HCT116 (cell line): ENCODE measurements around the gene CDK5R1. TPM values are rescaled to one million over a fixed set of nuclear protein-coding genes. Genes with fewer than 3 reads are reported as not detected.

Experiments used
- ATAC-seq: fragments of 200-7000 bp; cut with Tn5 transposase; 2 replicates; pipeline ENCODE4 v1.9.1; 2020; ENCODE audit warnings: mild to moderate bottlenecking, moderate library complexity
- BruUV-seq: library from RNA; stranded (reverse); fragments of 400-500 nt; replicated peaks from 2 replicates; lab custom pipeline; 2021; lab: Mats Ljungman, UMichigan
- CTCF ChIA-PET: fragments of 300-600 bp; sonication (Branson Sonifier 250); formaldehyde crosslinking; loops from one replicate; lab custom pipeline; 2021; ENCODE audit warnings: antibody characterized with exemption; lab: Charles Lee
- POLR2A ChIA-PET: fragments of 300-600, 350-600 bp; sonication (Branson Sonifier 250); formaldehyde crosslinking; loops from one replicate; lab custom pipeline; 2021; ENCODE audit warnings: antibody characterized with exemption; lab: Charles Lee
- RAD21 ChIA-PET, 2 experiments: fragments of 300-600 bp; sonication (Branson Sonifier 250); formaldehyde crosslinking; loops; one replicate each; lab custom pipeline; 2023; ENCODE audit warnings: low total read pairs in 2 of 2; ENCODE audit not compliant: uncharacterized antibody in 2 of 2, unreplicated experiment in 2 of 2, low non-redundant PET in 1 of 2; lab: Charles Lee
- DNase-seq: peaks from one replicate; pipeline ENCODE4 v3.0.0-alpha.2; 2010; ENCODE audit warnings: low read depth, low spot score
- H2AFZ ChIP-seq: fragments of 200-600 bp; shearing (Covaris generic), sonication (generic); 2 replicates; pipeline ENCODE4 v1.6.1; 2017; ENCODE audit warnings: low read depth, mixed run types, mixed read lengths, antibody characterized with exemption, low read length; ENCODE audit not compliant: poor library complexity, severe bottlenecking
- H3K27ac ChIP-seq: 2 replicates; pipeline ENCODE4 v1.5.1; 2012; ENCODE audit warnings: low read depth, low read length
- H3K27me3 ChIP-seq: fragments of 200-600 bp; sonication (generic); 2 replicates; pipeline ENCODE4 v1.6.1; 2016; ENCODE audit warnings: mixed run types, low read length, mixed read lengths; ENCODE audit not compliant: insufficient read depth
- H3K36me3 ChIP-seq, 2 experiments: fragments of 200-500 bp in 1 of 2; fragments of 200-600 bp in 1 of 2; sonication (Bioruptor generic) in 1 of 2; sonication (generic) in 1 of 2; 2 replicates each; pipeline versions ENCODE4 v1.5.1 to v1.6.1; 2014 to 2016; ENCODE audit warnings: low read length in 2 of 2, inconsistent platforms in 1 of 2, mixed read lengths in 1 of 2, mixed run types in 1 of 2; ENCODE audit not compliant: insufficient read depth in 2 of 2, control insufficient read depth in 1 of 2
- H3K4me1 ChIP-seq, 2 experiments: fragments of 200-600 bp in 1 of 2; sonication (generic) in 1 of 2; 2 replicates each; pipeline versions ENCODE4 v1.5.1 to v1.6.1; 2012 to 2017; ENCODE audit warnings: low read length in 2 of 2, inconsistent platforms in 1 of 2, mild to moderate bottlenecking in 1 of 2, mixed read lengths in 1 of 2, mixed run types in 1 of 2, moderate library complexity in 1 of 2; ENCODE audit not compliant: insufficient read depth in 2 of 2, control insufficient read depth in 1 of 2
- H3K4me2 ChIP-seq: fragments of 200-600 bp; sonication (generic); 2 replicates; pipeline ENCODE4 v1.6.1; 2017; ENCODE audit warnings: mixed run types, low read length, mixed read lengths
- H3K4me3 ChIP-seq, 2 experiments: fragments of 200-600 bp in 1 of 2; sonication (generic) in 1 of 2; replicated peaks in 1 of 2; 2 replicates each; pipeline ENCODE4 v1.5.1; 2011 to 2016; ENCODE audit warnings: low read length in 2 of 2, control low read depth in 1 of 2, low read depth in 1 of 2, mild to moderate bottlenecking in 1 of 2, mixed read lengths in 1 of 2, mixed run types in 1 of 2
- H3K79me2 ChIP-seq: fragments of 200-600 bp; sonication (generic); 2 replicates; pipeline ENCODE4 v1.6.1; 2017; ENCODE audit warnings: mild to moderate bottlenecking, mixed run types, low read length, moderate library complexity, mixed read lengths; ENCODE audit not compliant: insufficient read depth
- H3K9ac ChIP-seq: fragments of 200-600 bp; sonication (generic); 2 replicates; pipeline ENCODE4 v1.6.1; 2016; ENCODE audit warnings: low read length, mixed read lengths
- H3K9me2 ChIP-seq: fragments of 200-600 bp; sonication (generic), shearing (Covaris generic); 2 replicates; pipeline ENCODE4 v1.6.1; 2017; ENCODE audit warnings: mixed run types, mild to moderate bottlenecking, moderate library complexity; ENCODE audit not compliant: insufficient read depth
- H3K9me3 ChIP-seq, 2 experiments: fragments of 200-500 bp in 1 of 2; fragments of 200-600 bp in 1 of 2; sonication (Bioruptor generic) in 1 of 2; sonication (generic) in 1 of 2; 2 replicates each; pipeline ENCODE4 v1.6.1; 2014 to 2017; ENCODE audit warnings: low read length in 2 of 2, mixed read lengths in 2 of 2, inconsistent platforms in 1 of 2, low read depth in 1 of 2, mild to moderate bottlenecking in 1 of 2, mixed run types in 1 of 2, moderate library complexity in 1 of 2; ENCODE audit not compliant: control insufficient read depth in 1 of 2, insufficient read depth in 1 of 2
- H4K20me1 ChIP-seq: fragments of 200-600 bp; sonication (generic), shearing (Covaris generic); 2 replicates; pipeline ENCODE4 v1.6.1; 2017; ENCODE audit warnings: mixed run types, mild to moderate bottlenecking, moderate library complexity; ENCODE audit not compliant: insufficient read depth
- CTCF ChIP-seq, 3 experiments: fragments of 200-600 bp in 1 of 3; sonication (generic) in 1 of 3; IDR thresholded peaks in 2 of 3; conservative IDR thresholded peaks in 1 of 3; 2 replicates each; pipeline ENCODE4 v1.5.1; 2012 to 2017; ENCODE audit warnings: low read depth in 2 of 3, low read length in 2 of 3, antibody characterized with exemption in 1 of 3, borderline replicate concordance in 1 of 3, control low read depth in 1 of 3, mild to moderate bottlenecking in 1 of 3, mixed read lengths in 1 of 3, mixed run types in 1 of 3, moderate library complexity in 1 of 3; ENCODE audit not compliant: insufficient read depth in 1 of 3
- EGR1 ChIP-seq: IDR thresholded peaks from 2 replicates; pipeline ENCODE4 v1.6.1; 2012; ENCODE audit warnings: low read depth
- MAX ChIP-seq: IDR thresholded peaks from 2 replicates; pipeline ENCODE4 v1.6.1; 2012
- POLR2A ChIP-seq: IDR thresholded peaks from 2 replicates; pipeline ENCODE4 v1.7.0; 2011; ENCODE audit warnings: borderline replicate concordance; ENCODE audit not compliant: insufficient read depth, insufficient read length; ENCODE audit errors: extremely low read depth
- REST ChIP-seq: IDR thresholded peaks from 2 replicates; pipeline ENCODE4 v1.6.1; 2012; ENCODE audit warnings: low read depth
- SIN3A ChIP-seq: IDR thresholded peaks from 2 replicates; pipeline ENCODE4 v1.6.1; 2012; ENCODE audit warnings: low read depth
- intact Hi-C: fragments of 100-400 bp; cut with micrococcal nuclease; formaldehyde crosslinking; loops from 2 replicates; pipeline ENCODE4 v1.10.0; 2022
- total RNA-seq: library from RNA; stranded (reverse); gene quantifications from one replicate; pipeline ENCODE4 v1.2.1, GENCODE V29; 2021; ENCODE audit not compliant: unreplicated experiment

Gene CDK5R1
- total RNA-seq, 1 experiment from 2014 or later = 5.4 TPM

GRCh38 chr17:32445971-32446370 lies 40.8 kb upstream of the CDK5R1 start (continued):
- TF ChIP-seq REST = no peak
- no peak for TF ChIP-seq POLR2A
- no peak for TF ChIP-seq MAX
- TF ChIP-seq, all 23 proteins: peak for 0

- no peak overlapping the region for H3K4me2 ChIP-seq
- H3K9ac ChIP-seq = no peak overlapping the region
- CTCF ChIA-PET = interaction anchor here (3.9 kb wide), 1 partner anchor 15 kb away, joined by 30 read pairs; no protein-coding TSS in a partner anchor
- peaks cover 11% of the 10 kb centered on the region; the same call in 1 of the 2 replicates for H4K20me1 ChIP-seq
- H3K4me1 ChIP-seq = peaks cover 11 to 22% of the 10 kb centered on the region in 2 experiments; a peak in 3 of 4 replicates
- H3K4me3 ChIP-seq = no peak overlapping the region
- no peaks in the 10 kb centered on the region for H3K9me3 ChIP-seq
- H3K79me2 ChIP-seq = peaks cover 76% of the 10 kb centered on the region
- no peak overlapping the region for H2AFZ ChIP-seq
- DNase-seq (no peak), ATAC-seq (no peak)
- intact Hi-C loops = no loop called here
- H3K9me2 ChIP-seq = no peaks in the 10 kb centered on the region
- BruUV-seq = no TSS peak
- H3K27me3 ChIP-seq = no peaks in the 10 kb centered on the region
- POLR2A ChIA-PET = no interaction called here
- RAD21 ChIA-PET = no interaction called here
- TF ChIP-seq POLR2A = no peak
- TF ChIP-seq CTCF (IDR thresholded peaks at IDR 0.05 in 2 of 3, conservative IDR thresholded peaks at IDR 0.05 in 1 of 3; ENCODE audit: borderline replicate concordance in 1 of 3, insufficient read depth in 1 of 3, low read depth in 2 of 3, low read length in 2 of 3) = no peak
- no peak for TF ChIP-seq REST
- no peak for TF ChIP-seq EGR1
- no peak for TF ChIP-seq SIN3A
- no peak overlapping the region for H3K27ac ChIP-seq
- peaks cover 35 to 43% of the 10 kb centered on the region in 2 experiments; a peak in 3 of 4 replicates for H3K36me3 ChIP-seq
These were observed 39.8 kb upstream of the CDK5R1 start for GRCh38 chr17:32446949-32447348.
